PFSK-1 (cell line): ENCODE results near the gene FSTL4.

Source experiments
- FOXP2 ChIP-seq: optimal IDR thresholded peaks from 2 replicates; pipeline ENCODE3; 2011; ENCODE audit warnings: borderline replicate concordance, control low read depth, inconsistent platforms; ENCODE audit not compliant: insufficient read depth; ENCODE audit errors: extremely low read length, extremely low read depth
- POLR2AphosphoS5 ChIP-seq: IDR thresholded peaks from 2 replicates; pipeline ENCODE4 v1.6.1; 2012; ENCODE audit warnings: low read depth, mild to moderate bottlenecking, control low read depth, low read length, moderate library complexity
- SIN3A ChIP-seq: IDR thresholded peaks from 2 replicates; pipeline ENCODE4 v1.6.1; 2012; ENCODE audit warnings: mild to moderate bottlenecking, low read length, moderate library complexity, borderline replicate concordance; ENCODE audit not compliant: insufficient read depth
- TAF1 ChIP-seq: IDR thresholded peaks from 2 replicates; pipeline ENCODE4 v1.6.1; 2012; ENCODE audit warnings: low read length, control low read depth, borderline replicate concordance; ENCODE audit not compliant: insufficient read depth
- TF ChIP-seq, protein P1 (sequence below), 2 experiments: IDR thresholded peaks; 2 replicates each; pipeline versions ENCODE4 v1.6.1 to v1.8.0; 2011 to 2012; ENCODE audit warnings: low read depth in 2 of 2, low read length in 2 of 2, control low read depth in 1 of 2, inconsistent platforms in 1 of 2, mild to moderate bottlenecking in 1 of 2, moderate library complexity in 1 of 2; ENCODE audit not compliant: insufficient read depth in 1 of 2

The FSTL4 gene

GRCh38 chr5:133503511-133503910, 108.8 kb downstream of the FSTL4 start:
- no peak for TF ChIP-seq POLR2AphosphoS5
- no peak for TF ChIP-seq FOXP2
- TF ChIP-seq, protein P1, sequence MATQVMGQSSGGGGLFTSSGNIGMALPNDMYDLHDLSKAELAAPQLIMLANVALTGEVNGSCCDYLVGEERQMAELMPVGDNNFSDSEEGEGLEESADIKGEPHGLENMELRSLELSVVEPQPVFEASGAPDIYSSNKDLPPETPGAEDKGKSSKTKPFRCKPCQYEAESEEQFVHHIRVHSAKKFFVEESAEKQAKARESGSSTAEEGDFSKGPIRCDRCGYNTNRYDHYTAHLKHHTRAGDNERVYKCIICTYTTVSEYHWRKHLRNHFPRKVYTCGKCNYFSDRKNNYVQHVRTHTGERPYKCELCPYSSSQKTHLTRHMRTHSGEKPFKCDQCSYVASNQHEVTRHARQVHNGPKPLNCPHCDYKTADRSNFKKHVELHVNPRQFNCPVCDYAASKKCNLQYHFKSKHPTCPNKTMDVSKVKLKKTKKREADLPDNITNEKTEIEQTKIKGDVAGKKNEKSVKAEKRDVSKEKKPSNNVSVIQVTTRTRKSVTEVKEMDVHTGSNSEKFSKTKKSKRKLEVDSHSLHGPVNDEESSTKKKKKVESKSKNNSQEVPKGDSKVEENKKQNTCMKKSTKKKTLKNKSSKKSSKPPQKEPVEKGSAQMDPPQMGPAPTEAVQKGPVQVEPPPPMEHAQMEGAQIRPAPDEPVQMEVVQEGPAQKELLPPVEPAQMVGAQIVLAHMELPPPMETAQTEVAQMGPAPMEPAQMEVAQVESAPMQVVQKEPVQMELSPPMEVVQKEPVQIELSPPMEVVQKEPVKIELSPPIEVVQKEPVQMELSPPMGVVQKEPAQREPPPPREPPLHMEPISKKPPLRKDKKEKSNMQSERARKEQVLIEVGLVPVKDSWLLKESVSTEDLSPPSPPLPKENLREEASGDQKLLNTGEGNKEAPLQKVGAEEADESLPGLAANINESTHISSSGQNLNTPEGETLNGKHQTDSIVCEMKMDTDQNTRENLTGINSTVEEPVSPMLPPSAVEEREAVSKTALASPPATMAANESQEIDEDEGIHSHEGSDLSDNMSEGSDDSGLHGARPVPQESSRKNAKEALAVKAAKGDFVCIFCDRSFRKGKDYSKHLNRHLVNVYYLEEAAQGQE (IDR thresholded peaks at IDR 0.05; ENCODE audit: insufficient read depth in 1 of 2, low read depth in 2 of 2, low read length in 2 of 2), result no peak
- TF ChIP-seq TAF1, result no peak
- no peak for TF ChIP-seq SIN3A

DNA sequence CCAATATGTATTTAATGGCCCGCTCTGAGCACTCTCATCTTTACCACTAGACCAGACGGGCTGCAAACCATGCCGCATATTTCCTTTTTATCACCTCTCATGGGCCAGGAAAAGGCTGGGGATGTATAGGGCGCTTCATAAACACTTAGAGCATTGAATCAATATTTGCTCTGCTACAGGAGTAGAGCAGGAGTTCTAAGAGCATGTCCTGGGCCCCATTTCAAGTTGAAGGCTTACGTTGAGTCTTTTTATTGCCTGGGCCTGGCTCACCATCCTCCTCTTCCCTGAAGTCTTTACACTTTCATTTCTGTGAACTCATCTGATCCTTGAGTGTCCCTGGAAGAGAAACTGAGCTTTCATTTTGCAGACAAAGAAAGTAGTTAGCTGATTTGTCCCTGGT, 112.4 kb downstream of the FSTL4 start:
- TF ChIP-seq, protein P1 (IDR thresholded peaks at IDR 0.05; ENCODE audit: insufficient read depth in 1 of 2, low read depth in 2 of 2, low read length in 2 of 2), result no peak
- no peak for TF ChIP-seq FOXP2
- no peak for TF ChIP-seq TAF1
- TF ChIP-seq SIN3A, result no peak
- TF ChIP-seq POLR2AphosphoS5, result no peak

GRCh38 chr5:133497608-133498348, 114.6 kb downstream of the FSTL4 start:
- TF ChIP-seq TAF1 (no peak), FOXP2 (no peak), POLR2AphosphoS5 (no peak), SIN3A (no peak)
- TF ChIP-seq, protein P1 (IDR thresholded peaks at IDR 0.05; ENCODE audit: insufficient read depth in 1 of 2, low read depth in 2 of 2, low read length in 2 of 2), result no peak

DNA sequence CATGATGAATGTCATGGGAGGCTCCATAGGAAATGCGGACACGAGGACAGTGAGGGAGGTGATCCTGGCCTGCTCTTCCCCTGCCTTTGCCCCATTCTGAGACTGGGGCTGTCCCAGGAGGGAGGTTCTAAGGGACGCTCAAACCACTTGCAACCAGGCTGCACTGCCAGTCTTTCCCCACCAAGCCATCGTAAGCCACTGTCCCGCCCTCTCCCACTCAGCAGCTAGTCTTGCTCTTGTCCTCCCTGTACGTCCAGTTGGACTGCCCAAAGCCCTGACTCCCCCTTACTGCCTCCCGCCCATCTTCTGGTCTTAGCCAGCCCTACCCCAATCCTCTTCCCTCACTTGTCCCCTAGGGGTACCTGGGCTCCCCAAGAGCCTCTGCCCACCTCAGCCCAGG, 115.7 kb downstream of the FSTL4 start:
- no peak for TF ChIP-seq FOXP2
- TF ChIP-seq TAF1, result no peak
- TF ChIP-seq, protein P1 (IDR thresholded peaks at IDR 0.05; ENCODE audit: insufficient read depth in 1 of 2, low read depth in 2 of 2, low read length in 2 of 2), result no peak
- no peak for TF ChIP-seq POLR2AphosphoS5
- no peak for TF ChIP-seq SIN3A
